ENCODE measurements around the gene SAE1. TPM values are rescaled to one million over a fixed set of nuclear protein-coding genes. Genes with fewer than 3 reads are reported as not detected.

SAE1 gene
- total RNA-seq, 1 experiment from 2014 or later: 148 TPM

GRCh38 chr19:47093254-47093653 lies 37.4 kb upstream of the SAE1 start:
- CTCF ChIA-PET: no interaction called here
- Histone ChIP-seq H3K4me1 (replicated peaks; ENCODE audit: insufficient read depth) (peaks cover 34% of the 10 kb centered on the region), H2AFZ (no peak overlapping the region), H3K9me3 (ENCODE audit: insufficient read depth, low read depth) (no peaks in the 10 kb centered on the region), H4K20me1 (ENCODE audit: insufficient read depth) (no peaks in the 10 kb centered on the region; the same call in 1 of the 2 replicates), H3K9me2 (ENCODE audit: insufficient read depth) (no peaks in the 10 kb centered on the region), H3K27ac (no peak overlapping the region), H3K36me3 (ENCODE audit: low read depth) (peaks cover 26% of the 10 kb centered on the region), H3F3A (ENCODE audit: insufficient read depth, low read depth) (peaks cover 27% of the 10 kb centered on the region), H3K79me2 (ENCODE audit: low read depth) (peaks cover 41% of the 10 kb centered on the region), H3K27me3 (ENCODE audit: insufficient read depth, low read depth) (no peaks in the 10 kb centered on the region), H3K4me2 (no peak overlapping the region), H3K4me3 (no peak overlapping the region)
- no peak for TF ChIP-seq EZH2 (IDR thresholded peaks at IDR 0.05; ENCODE audit: low read depth)
- no peak for TF ChIP-seq CTCF (conservative IDR thresholded peaks at IDR 0.05)
- POLR2A ChIA-PET (ENCODE audit: unreplicated experiment): interaction anchor here (0.6 kb wide), 1 partner anchor 180 kb away, joined by 11 read pairs; no protein-coding TSS in a partner anchor
- BruUV-seq (replicated peaks): no TSS peak
- intact Hi-C loops (cut with micrococcal nuclease; ENCODE audit: unreplicated experiment): no loop called here
- DNase-seq: no peak

- DNase-seq: no peak
- Histone ChIP-seq H3F3A (ENCODE audit: insufficient read depth, low read depth) (peaks cover 32% of the 10 kb centered on the region), H4K20me1 (ENCODE audit: insufficient read depth) (no peaks in the 10 kb centered on the region; the same call in 1 of the 2 replicates), H3K27me3 (ENCODE audit: insufficient read depth, low read depth) (no peaks in the 10 kb centered on the region), H3K9me2 (ENCODE audit: insufficient read depth) (no peaks in the 10 kb centered on the region), H3K27ac (no peak overlapping the region), H3K4me1 (replicated peaks; ENCODE audit: insufficient read depth) (peaks cover 40% of the 10 kb centered on the region), H3K79me2 (ENCODE audit: low read depth) (peaks cover 47% of the 10 kb centered on the region), H2AFZ (no peak overlapping the region), H3K4me3 (no peak overlapping the region), H3K36me3 (ENCODE audit: low read depth) (peaks cover 26% of the 10 kb centered on the region), H3K4me2 (no peak overlapping the region), H3K9me3 (ENCODE audit: insufficient read depth, low read depth) (no peaks in the 10 kb centered on the region)
- TF ChIP-seq CTCF (conservative IDR thresholded peaks at IDR 0.05) (no peak), EZH2 (IDR thresholded peaks at IDR 0.05; ENCODE audit: low read depth) (no peak)
- POLR2A ChIA-PET (ENCODE audit: unreplicated experiment): interaction anchor here (0.6 kb wide), 1 partner anchor 181 kb away, joined by 11 read pairs; no protein-coding TSS in a partner anchor
- no TSS peak for BruUV-seq (replicated peaks)
- intact Hi-C loops (cut with micrococcal nuclease; ENCODE audit: unreplicated experiment): no loop called here
- CTCF ChIA-PET: no interaction called here
Measured at GRCh38 chr19:47093841-47094240, 36.8 kb upstream of the SAE1 start.

- H3K79me2 ChIP-seq (ENCODE audit: low read depth): peaks cover 55% of the 10 kb centered on the region
- peak overlapping the region; percentile 77 for H3K27ac ChIP-seq
- H3K27me3 ChIP-seq (ENCODE audit: insufficient read depth, low read depth): no peaks in the 10 kb centered on the region
- H3K9me2 ChIP-seq (ENCODE audit: insufficient read depth): no peaks in the 10 kb centered on the region
- H3F3A ChIP-seq (ENCODE audit: insufficient read depth, low read depth): peaks cover 42% of the 10 kb centered on the region
- DNase-seq: peak in 1 of 2 experiments; percentile 33
- TF ChIP-seq EZH2 (IDR thresholded peaks at IDR 0.05; ENCODE audit: low read depth): no peak
- TF ChIP-seq CTCF (conservative IDR thresholded peaks at IDR 0.05): no peak
- no peaks in the 10 kb centered on the region; the same call in 1 of the 2 replicates for H4K20me1 ChIP-seq (ENCODE audit: insufficient read depth)
- BruUV-seq (replicated peaks): no TSS peak
- H3K4me2 ChIP-seq: peak overlapping the region; percentile 68
- H3K4me3 ChIP-seq: no peak overlapping the region
- ChIA-PET CTCF (interaction anchor here (0.5 kb wide), 1 partner anchor 222 kb away, joined by 3 read pairs; no protein-coding TSS in a partner anchor), POLR2A (ENCODE audit: unreplicated experiment) (interaction anchor here (0.6 kb wide), 1 partner anchor 17 kb away, joined by 4 read pairs; no protein-coding TSS in a partner anchor)
- intact Hi-C loops (cut with micrococcal nuclease; ENCODE audit: unreplicated experiment): no loop called here
- no peaks in the 10 kb centered on the region for H3K9me3 ChIP-seq (ENCODE audit: insufficient read depth, low read depth)
- H3K4me1 ChIP-seq (replicated peaks; ENCODE audit: insufficient read depth): peaks cover 42% of the 10 kb centered on the region
- H2AFZ ChIP-seq: no peak overlapping the region
- peaks cover 19% of the 10 kb centered on the region for H3K36me3 ChIP-seq (ENCODE audit: low read depth)
Measured at GRCh38 chr19:47094557-47095475, 35.8 kb upstream of the SAE1 start.

Data from PC-9 (cell line).